Activated naive CD4-positive, alpha-beta T cell (primary cell): ENCODE data around the gene XPR1.
"Not testable (repeated sequence)": the region's sequence is repeated elsewhere in the genome, so short reads cannot be mapped to it uniquely, and the experiment has no call there.

Experiments used
- DNase-seq, 4 experiments: peaks; one replicate each; lab custom pipeline; 2025; lab: John Stamatoyannopoulos, UW

The XPR1 gene

DNA sequence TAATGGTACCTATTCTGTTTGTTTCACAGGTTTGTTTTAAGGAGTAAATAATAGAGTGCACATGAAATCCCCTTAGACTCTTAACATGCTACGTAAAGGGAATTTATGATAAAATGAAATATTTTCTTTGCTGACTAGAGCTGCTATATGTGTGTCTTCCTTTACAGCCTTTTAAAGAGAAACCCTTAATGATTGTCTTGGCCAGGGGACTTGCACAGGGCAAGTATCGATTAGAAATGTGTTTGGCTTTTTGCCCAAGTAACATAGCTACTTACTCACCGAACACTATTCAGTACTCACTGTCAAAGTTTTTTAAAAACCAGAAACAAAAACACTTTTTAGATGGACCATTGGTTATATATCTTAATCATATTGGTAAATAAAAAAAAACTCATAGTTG, 209.6 kb downstream of the XPR1 start:
- no peak for DNase-seq

DNA sequence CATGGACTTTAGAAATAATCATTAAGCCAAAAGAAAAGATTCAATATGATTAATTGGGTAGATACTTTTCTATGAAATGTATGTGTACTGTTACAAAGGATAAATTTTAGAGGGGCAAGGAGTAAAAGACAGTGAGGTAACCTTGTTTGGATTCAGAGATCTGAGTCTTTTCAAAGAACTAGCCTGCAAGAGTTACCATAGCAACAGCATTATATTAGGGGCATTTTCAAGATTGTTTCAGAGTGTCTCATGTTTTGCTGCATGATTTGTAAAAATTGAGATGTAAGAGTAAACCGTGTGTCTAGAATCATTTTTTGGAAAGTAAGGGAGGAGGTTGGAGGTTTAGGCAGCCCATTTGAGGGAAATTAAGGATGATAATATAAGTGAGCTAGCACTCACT, 210.2 kb downstream of the XPR1 start:
- no peak for DNase-seq

DNA sequence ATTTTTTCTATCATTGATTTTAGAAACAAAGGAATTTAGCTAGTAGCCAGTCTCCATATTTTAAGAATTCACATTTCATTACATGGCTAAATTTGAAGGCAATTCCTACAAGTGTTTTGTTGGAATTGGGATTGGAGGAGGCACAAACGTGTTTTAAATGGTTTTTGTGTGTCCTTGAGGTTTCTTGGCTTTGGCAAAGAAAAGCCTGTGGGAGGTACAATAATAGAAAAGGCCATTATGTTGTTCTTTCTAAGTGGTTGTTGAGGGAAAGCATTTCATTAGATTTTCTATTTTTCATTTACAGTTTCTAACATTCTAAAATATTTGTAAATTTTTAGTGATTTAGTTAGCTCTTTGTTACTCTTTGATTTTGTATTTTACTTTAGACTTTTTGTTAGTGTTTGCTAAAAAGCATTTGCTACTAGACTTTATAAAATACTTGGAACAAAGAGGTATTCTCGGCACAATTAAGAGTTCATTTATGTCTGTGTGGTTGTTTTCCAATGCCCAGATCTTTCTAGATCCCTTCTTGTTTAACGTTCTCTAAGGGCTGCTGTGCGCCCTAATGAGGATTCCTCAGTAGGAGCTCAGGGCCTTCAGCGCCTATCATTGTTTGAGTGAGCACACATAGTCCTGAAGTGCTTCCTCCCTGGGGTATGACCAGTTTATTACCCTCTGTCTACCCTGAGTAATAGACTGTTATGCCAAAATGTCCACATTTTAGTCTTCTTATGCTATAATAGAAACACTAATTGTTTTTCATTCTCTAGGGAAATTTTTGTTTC, 210.9 kb downstream of the XPR1 start:
- DNase-seq, result no peak

DNA sequence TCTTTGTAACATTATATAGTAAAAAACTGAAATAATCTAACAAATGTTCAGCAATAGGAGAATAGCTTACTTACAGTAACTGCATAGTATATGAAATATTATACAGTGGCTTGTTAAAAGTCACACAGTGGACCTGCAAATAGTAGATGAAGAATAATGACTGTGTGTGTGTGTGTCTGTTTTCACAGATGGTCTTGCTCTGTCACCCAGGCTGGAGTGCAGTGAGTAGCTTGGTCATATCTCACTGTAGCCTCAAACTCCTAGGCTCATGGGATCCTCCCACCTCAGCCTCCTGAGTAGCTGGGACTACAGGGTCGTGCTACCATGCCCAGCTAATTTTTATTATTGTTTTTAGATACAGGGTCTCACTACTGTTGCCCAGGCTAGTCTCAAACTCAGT, 213.5 kb downstream of the XPR1 start:
- DNase-seq, result no peak

DNA sequence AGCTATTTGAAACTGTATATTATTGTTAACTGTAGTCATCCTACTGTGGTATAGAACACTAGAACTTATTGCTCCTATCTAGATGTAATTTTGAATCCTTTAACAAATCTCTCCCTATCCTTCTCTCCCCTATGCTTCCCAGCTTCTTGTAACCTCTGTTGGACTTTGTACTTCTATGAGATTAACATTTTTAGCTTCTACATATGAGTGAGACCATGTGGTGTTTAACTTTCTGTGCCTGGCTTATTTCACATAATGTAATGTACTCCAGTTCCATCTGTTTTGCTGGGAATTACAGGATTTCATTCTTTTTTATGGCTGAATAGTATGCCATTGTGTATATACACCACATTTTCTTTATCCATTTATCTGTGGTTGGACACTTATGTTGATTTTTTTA, 216.4 kb downstream of the XPR1 start:
- DNase-seq, result no peak

DNA sequence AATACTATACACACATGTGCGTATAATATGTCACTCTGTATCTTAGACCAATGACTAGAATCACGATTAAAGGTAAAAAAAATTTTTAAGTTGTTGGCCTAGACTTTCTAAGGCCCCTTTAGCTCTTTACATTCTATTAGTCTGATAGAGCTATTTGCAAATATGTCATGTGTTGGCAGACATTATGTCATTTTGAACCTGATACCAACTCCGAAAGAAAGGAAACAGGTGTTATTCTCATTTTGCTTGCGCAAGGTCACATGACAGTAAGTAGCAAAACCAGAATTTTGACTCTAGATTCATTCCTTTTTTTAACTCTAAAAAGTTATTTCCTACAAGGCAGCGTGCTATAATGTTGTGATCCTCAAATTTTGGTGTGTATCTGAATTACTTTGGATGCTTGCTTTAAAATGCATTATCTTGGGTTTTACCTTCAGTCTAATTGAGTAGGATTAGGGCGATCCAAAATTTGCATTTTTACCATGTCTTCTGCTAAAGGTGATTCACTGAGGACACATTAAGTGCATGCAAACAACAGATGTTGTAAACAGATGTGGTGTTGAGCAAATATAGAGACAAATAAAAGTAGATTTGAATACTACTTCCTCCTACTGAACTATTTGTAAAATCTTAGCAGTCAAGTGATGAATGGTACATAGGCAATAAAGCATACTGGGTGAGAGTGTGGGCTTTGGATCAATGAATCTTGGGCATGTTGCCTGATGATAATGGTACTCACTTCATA, 217.4 kb downstream of the XPR1 start:
- no peak for DNase-seq

DNA sequence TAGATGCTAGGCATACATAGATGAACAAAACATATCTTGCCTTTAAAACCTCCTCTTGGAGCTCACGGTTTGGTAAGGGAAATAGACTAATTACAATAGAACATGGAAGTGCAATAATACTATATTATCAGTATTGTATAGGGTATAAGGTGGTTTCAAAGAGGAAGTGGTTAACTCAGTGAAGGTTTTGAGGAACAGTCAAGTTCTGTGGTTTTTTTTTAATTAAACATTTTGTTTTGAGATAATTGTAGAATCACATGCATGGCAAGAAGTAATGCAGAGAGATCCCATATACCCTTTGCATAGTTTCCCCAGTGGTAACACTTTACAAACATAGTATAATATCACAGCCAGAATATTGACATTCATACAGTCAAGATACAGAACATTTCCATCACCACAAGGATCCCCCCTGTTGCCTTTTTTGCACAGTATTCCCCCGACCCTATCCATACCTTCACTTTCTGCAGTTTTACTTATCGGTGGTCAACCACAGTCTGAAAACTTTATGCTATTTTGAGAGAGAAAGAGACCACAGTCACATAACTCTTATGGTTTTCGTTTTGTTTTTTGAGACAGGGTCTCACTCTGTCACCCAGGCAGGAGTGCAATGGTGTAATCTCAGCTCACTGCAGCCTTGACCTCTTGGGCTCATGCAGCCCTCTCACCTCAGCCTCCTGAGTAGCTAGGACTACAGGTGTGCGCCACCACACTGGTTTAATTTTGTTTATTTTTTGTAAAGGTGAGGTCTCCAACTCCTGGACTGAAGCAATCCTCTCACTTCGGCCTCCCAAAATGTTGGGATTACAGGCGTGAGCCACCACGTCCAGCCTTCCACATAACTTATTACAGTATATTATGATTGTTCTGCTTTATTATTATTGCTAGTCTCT, 220.4 kb downstream of the XPR1 start:
- DNase-seq, result no peak

DNA sequence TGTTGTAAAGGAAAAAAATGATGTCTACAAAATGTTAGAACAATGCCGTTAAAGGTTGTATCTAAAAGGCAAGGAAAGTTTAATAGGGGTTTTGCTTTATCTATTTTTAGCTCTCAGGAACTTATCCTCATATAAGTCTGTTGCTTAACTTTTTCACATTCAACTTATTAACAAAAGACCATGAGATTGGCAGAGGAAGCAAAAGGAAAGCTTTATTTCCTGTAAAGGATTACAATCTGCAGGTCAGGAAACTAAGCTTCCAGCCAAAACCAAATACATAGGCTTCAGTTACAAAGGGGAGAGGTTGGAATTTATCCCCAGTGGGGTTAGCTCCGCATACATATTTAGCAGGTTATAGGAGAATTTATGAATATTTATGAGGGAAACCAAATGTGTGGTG, 222.2 kb downstream of the XPR1 start:
- DNase-seq, result no peak

DNA sequence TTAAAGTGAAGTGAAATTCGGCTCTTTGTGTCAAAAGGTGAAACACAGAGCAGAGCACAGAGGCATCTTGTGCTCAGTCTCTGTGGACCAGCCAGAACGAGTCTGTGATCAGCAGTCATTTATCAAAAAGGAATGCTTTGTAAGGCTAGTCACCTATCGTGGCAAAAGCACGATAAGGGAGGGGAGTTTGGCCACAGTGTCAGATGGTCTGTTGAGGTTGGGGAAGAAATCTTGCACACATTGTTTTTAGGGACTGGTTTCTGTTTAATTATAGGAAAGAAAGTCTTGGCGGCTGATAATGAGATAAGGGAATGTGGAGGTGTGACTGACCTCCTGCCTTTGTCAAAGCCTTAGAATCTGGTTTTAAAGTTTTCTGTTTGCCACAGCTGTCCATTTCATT, 222.6 kb downstream of the XPR1 start:
- DNase-seq, result no peak

DNA sequence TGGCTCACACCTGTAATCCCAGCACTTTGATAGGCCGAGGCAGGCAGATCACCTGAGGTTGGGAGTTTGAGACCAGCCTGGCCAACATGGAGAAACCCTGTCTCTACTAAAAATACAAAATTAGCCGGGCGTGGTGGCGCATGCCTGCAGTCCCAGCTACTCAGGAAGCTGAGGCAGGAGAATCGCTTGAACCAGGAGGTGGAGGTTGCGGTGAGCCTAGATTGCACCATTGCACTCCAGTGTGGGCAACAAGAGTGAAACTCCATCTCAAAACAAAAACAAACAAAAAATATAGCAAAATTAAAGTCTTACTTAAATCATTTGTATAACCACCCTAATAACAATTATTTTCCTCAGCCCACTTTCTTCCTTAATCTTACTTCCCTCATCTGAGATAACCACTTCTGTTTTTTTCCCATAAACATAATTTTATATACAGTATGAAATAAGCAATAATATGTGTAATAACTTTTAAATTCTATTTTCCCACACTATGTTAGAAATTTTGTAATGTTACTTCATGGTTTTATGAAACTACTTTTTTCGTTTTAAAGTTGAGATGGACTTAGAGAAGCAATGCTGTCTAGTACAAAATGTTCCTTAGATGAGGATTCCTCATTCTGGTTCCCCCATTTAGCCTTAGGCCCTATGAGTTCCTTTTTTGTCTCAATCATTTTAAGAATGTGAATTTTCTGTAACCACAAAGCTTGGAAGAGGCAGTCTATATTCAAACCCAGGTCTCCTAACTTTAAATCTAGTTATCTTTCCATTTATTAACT, 226.3 kb downstream of the XPR1 start:
- not testable (repeated sequence) for DNase-seq

DNA sequence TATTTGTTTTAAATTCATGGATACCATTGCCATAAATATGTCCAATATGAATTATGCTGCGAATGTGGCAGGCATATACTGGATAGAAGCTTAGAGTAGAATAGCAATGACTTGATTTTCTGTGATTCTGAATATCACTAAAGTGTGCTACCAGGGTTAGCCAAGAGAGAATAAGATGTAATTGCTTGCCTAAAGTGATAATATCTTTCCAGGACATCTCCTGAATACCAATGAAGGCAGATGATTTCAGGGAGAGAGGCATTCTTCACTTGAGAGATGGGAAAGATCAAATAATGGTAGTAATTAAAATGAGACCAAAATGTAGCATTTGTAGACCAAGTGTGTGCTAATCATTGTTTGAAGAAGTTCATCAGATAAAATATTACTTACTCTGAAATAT, 227.5 kb downstream of the XPR1 start:
- DNase-seq, result no peak

DNA sequence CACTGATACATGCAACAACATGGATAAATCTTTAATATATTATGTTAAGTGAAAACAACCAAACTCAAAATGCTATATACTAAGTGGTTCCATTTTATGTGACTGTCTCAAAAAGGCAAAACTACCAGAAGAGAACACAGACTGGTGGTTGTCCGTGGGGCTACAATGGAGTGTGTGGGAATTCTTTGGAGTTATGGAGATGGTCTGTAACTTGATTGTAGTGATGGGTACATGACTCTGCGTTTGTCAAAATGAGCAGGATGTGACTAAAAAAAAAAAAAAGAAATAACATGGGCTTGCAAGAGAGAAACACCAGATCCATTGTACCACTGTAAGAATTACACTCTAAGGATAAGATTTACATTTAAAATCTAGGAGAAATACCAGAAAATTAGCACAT, 228.7 kb downstream of the XPR1 start:
- DNase-seq, result no peak

DNA sequence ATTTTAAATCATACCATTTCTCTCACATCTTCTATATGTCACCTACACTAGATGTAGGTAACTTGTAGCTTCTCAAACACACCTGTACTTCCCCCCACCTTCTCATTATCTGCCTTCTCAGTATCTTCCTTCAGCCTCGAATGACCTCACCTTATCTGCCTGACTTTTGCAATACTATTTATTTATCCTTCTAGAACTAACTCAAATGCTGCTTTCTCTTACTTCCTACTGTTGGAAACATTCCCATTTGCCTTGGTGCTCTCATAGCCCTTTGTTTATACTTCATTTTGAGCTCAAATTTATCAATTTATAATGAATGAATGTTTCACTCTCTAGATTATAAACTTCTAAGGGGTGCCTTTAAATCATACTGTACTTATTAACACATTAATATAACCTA, 230.5 kb downstream of the XPR1 start:
- DNase-seq, result no peak

DNA sequence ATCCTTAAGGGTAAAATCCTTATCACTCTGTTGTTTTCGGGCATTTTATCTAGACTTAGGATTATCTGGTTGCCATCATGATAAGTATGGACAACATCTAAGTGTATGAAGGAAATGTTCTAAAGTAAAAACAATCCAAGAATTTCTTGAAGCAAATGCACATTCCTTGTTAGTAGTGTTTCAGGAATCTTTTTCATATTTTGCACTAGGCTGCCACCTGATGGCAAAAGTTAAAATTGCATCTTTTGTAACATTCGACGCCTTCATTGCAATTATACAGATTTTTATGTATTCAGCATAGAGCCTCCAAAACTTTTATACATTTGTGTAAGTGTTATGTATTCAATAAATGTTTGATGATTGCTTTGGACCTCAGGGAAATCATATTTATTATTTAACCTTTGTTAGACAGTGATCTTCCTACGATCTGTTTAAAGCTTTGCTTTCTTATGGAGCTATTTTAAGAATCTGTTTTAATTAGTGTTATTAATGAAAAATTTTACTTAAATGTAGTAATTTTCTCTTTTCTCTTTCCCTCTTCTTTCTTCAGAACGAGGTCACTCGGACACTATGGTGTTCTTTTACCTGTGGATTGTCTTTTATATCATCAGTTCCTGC, 231.4 kb downstream of the XPR1 start:
- DNase-seq, result peak in 1 of 4 experiments; percentile 2

DNA sequence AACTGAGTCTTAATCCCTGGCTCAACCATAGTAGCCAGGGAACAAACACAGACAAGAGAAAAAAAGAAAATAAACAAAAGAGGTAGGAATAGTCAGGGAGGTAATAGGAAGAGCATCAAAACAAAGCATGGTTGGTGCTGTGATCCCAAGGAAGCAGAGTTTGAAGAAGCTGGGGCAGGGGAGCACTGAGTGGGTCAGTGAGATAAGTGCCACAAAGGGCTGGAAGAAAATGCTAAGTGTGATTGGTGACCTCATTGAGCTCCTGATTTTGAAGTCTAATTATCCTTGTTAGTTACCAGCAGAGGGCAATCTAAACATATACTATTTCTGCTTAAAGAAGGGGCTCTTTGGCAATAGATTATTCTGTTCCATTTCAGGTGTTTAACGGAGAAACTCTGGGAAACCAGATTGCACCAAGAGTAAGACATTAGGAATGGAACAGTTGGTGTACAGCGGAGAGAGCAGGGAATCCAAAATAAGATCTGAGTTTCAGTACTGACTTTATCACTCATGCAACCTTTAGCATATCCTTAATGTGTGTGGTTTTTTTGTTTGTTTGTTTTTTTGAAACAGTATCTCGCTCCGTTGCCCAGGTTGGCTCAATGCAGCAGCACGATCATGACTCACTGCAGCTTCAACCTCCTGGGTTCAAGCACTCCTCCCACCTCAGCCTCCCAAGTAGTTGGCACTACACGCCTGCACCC, 250.1 kb downstream of the XPR1 start:
- DNase-seq, result no peak

DNA sequence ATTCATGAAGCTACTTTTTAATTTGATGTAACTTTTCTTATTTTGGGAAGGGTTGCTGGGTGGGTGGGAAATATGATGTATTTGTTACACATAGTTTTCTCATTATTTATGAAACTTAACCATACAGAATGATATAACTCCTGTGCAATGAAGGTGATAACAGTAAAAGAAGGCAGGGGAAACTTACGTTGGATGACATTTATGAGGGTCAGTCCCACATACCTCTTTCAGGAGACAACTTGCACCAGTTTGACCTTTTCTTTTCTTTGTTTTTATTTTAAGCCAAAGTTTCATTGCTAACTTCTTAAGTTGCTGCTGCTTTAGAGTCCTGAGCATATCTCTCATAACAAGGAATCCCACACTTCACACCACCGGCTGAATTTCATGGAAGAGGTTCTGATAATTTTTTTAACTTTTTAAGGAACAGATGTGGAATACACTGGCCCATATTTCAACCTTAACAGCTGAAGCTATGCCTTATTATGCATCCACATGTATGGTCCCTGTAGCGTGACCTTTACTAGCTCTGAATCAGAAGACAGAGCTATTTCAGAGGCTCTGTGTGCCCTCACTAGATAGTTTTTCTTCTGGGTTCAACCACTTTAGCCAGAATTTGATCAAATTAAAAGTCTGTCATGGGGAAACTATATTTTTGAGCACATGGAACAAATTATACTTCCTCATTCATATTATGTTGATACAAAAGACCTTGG, 252.9 kb downstream of the XPR1 start:
- DNase-seq, result no peak

DNA sequence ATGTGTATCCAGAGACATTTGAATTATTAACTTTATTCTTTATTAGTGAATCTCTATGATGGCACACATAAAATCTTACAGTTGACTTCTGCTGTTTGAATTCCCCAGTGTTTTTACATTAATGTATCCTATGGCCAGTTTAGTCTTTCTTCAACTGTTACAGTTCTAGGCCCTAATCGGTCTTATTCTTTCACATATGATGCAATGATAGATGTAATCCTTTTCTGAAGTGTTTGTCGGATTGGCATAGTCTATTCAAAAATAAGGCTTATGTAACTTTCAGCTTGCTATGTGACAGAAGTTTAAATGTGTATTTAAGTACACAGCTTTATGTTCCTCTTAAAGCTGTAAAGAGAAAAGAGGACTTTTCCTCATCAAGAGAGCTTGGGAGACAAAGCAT, 254.5 kb downstream of the XPR1 start:
- no peak for DNase-seq

DNA sequence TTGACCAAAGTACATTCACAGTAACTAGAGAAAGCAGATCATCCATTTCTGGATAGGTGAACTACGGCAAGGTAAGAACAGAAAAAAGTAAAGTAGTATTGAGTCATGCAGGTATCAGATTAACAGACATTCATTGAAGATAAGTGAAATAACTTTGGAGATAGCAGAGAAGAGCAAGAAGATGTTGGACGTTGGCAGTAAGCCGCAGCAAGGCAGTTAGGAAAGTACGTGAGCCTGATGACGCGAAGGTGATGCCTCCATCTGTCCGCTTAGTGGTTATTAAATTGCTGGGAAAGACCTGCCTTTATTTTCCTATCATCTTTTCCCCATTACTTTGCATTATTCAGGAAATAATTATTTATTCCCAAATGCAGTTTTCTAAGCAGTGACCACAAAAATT, 256.0 kb downstream of the XPR1 start:
- no peak for DNase-seq

DNA sequence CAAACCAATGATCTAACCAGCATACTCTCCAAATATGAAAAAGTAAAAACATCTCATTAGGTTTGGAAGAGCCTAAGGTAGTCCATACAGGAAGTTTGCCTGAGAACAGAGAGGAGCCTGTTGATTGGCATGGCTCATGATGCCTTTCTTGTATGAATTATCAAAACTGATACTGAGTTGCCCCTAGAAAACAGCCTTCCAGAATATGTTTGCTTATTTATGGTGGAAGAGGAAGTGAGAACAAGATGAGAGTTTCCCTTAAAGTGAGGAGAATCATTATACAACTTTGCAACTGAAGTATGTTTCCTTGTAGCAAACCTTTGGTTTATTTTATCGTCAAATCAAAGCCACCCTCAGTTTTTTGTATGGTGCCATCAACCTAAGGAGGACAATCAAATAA, 257.0 kb downstream of the XPR1 start:
- no peak for DNase-seq

DNA sequence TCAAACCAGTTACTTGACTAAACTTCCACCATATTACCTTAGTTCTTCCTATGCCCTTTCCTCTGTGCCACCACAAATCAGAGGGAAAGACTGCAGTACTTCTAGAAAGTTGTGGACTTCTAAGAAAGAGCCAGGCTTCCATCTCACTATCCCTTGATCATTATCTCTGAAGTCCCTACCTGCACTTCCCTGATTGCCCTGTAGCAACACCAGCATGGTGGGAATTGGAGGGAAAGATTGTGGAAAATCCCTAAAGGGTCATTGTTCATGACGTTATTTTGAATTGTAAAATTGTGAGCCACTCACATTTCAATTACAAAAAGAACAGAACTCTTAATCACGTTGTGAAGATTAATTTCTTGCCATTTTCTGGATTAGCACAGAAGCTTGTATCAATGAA, 257.5 kb downstream of the XPR1 start:
- no peak for DNase-seq
